ENCODE measurements around the gene GSK3B. TPM values are rescaled to one million over a fixed set of nuclear protein-coding genes. Genes with fewer than 3 reads are reported as not detected.

GSK3B gene
- polyA plus RNA-seq, 6 donors from 2014 or later: 11.3 to 26.1 (median 14.9) TPM

- no peak overlapping the region for H3K4me3 Mint-ChIP-seq
- no peaks in the 10 kb centered on the region for H3K9me3 Mint-ChIP-seq
- H3K4me1 Mint-ChIP-seq: peaks cover 2 to 9% (median 3%) of the 10 kb centered on the region in 3 donors
- H3K27me3 Mint-ChIP-seq: no peaks in the 10 kb centered on the region
- H3K36me3 Mint-ChIP-seq: peaks cover 0 to 3% of the 10 kb centered on the region in 2 donors
- no peak for DNase-seq
- no peak for ATAC-seq (ENCODE audit: low read depth in 2 of 2)
- no peak overlapping the region for H3K27ac Mint-ChIP-seq
Measured at GRCh38 chr3:119930286-119930685, 164.0 kb downstream of the GSK3B start.

- ATAC-seq (ENCODE audit: low read depth in 2 of 2) (no peak), DNase-seq (no peak)
- H3K4me1 Mint-ChIP-seq: peaks cover 3 to 10% (median 9%) of the 10 kb centered on the region in 3 donors
- no peaks in the 10 kb centered on the region for H3K9me3 Mint-ChIP-seq
- H3K27ac Mint-ChIP-seq: no peak overlapping the region
- no peak overlapping the region for H3K4me3 Mint-ChIP-seq
- no peaks in the 10 kb centered on the region for H3K27me3 Mint-ChIP-seq
- H3K36me3 Mint-ChIP-seq: no peaks in the 10 kb centered on the region
Measured at GRCh38 chr3:119927190-119927589, 167.1 kb downstream of the GSK3B start.

DNA sequence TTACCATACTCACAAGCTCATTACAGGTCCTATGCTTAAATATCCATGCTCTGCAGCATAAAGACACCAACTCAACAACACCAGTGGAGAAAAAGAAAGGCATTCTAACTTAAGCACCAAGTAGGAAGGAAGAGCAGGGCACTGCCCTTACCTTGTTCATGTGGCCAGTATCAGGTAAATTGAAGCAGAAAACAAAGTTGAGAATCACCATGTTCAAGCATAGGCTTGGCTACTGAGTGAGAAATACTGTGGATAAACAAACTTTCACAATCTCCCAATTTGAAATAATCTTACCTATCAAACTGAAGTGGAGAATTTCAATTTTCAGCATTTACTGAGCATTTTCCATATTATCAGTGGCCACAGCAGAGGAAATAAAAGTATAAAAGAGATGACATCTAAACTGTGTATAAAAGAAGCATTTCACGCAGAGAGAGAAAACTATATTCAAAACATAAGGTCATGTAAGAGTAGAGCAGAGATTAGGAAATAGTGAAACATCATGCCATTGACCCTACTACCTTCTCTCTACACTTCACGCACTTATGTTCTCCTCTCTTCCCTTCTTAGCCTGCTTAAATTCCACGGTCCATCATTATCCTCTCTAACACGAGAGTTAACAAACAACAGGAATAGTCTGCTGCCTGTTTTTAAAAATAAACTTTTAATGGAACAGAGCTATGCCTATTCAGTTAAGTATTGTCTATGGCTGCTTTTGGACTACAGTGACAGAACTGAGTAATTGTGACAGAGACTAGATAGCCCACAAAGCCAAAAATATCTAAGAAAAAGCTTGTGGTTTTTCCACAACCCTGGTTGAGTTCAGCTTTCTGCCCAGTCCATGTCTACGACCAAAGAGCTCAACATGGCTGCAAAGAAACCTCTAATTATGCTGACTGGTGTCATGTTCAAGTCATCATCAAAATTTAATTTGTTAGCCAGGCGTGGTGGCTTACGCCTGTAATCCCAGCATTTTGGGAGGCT is 169.8 kb downstream of the GSK3B start:
- H3K4me3 Mint-ChIP-seq: no peak overlapping the region
- H3K4me1 Mint-ChIP-seq: peaks cover 0 to 10% (median 6%) of the 10 kb centered on the region in 3 donors
- DNase-seq (no peak), ATAC-seq (ENCODE audit: low read depth in 2 of 2) (no peak)
- H3K27me3 Mint-ChIP-seq: no peaks in the 10 kb centered on the region
- no peaks in the 10 kb centered on the region for H3K9me3 Mint-ChIP-seq
- H3K27ac Mint-ChIP-seq: no peak overlapping the region
- peaks cover 9% of the 10 kb centered on the region in 2 donors for H3K36me3 Mint-ChIP-seq

DNA sequence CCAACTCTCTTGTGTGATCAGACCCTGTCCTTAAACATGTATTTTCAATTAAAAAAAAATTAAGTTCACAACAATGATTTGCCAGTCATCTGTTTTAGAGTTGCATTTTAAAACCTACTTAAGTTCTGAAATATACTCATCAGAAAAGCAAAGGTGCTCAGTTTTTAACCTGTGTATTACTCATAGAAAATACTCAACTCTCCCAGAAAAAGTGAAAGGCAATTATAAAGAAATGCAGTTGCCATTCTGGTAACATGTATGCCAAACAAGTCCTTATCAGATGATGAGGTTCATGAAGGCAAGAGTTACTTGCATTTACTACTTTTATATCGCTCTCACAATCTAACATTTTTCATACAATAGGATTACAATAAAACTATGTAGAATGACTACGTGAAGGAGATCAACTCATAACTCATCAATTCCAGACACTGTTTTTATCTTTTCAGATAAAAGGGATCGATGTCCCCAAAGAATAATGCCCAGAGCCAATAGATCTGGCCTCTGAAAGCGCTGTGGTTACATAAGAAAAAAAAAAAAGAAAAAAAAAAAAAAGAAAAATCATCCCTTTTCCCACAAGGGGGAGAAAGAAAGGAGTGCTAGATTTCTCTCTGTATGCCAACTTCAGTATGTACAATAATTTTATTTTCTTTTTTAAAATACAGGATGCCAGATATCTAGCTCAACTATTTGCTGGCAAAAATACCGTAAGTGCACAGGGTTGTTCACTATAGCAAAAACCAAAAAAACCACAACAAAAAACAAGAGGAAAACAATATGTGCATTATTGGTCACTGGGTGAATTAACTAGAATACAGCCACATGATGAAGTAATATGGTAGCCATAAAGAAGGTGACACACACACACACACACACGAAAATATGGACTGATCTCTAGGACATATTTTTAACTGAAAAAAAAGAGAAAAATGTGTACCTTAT is 175.0 kb downstream of the GSK3B start:
- no peaks in the 10 kb centered on the region for H3K27me3 Mint-ChIP-seq
- peaks cover 17 to 18% of the 10 kb centered on the region in 2 donors for H3K36me3 Mint-ChIP-seq
- peaks cover 0 to 6% (median 5%) of the 10 kb centered on the region in 3 donors for H3K4me1 Mint-ChIP-seq
- H3K27ac Mint-ChIP-seq: no peak overlapping the region
- DNase-seq (no peak), ATAC-seq (ENCODE audit: low read depth in 2 of 2) (no peak)
- H3K4me3 Mint-ChIP-seq: no peak overlapping the region
- no peaks in the 10 kb centered on the region for H3K9me3 Mint-ChIP-seq

GRCh38 chr3:119913021-119913420 is 181.2 kb downstream of the GSK3B start:
- Mint-ChIP-seq H3K27ac (no peak overlapping the region), H3K4me1 (no peaks in the 10 kb centered on the region), H3K36me3 (peaks cover 18 to 23% of the 10 kb centered on the region in 2 donors), H3K4me3 (no peak overlapping the region), H3K9me3 (no peaks in the 10 kb centered on the region), H3K27me3 (no peaks in the 10 kb centered on the region)
- ATAC-seq (ENCODE audit: low read depth in 2 of 2) (no peak), DNase-seq (no peak)

DNA sequence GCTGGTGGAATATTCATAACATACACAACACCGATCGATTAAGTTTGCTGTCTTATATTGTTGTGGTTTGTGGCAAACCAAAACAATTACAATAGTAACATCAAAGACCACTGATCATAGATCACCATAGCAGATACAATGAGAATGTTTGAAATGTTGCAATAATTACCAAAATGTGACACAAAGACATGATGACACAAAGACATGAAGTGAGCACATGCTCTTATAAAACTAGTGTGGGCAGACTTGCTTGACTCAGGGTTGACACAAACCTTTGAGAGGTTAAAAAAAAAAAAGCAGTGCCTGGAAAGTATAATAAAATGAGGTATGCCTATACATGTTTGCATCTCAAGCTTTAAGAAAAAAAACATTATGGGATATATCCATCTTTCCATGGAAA is 182.0 kb downstream of the GSK3B start:
- Mint-ChIP-seq H3K36me3 (peaks cover 18 to 23% of the 10 kb centered on the region in 2 donors), H3K4me1 (no peaks in the 10 kb centered on the region), H3K9me3 (no peaks in the 10 kb centered on the region), H3K27me3 (no peaks in the 10 kb centered on the region), H3K27ac (no peak overlapping the region), H3K4me3 (no peak overlapping the region)
- DNase-seq (no peak), ATAC-seq (ENCODE audit: low read depth in 2 of 2) (no peak)

DNA sequence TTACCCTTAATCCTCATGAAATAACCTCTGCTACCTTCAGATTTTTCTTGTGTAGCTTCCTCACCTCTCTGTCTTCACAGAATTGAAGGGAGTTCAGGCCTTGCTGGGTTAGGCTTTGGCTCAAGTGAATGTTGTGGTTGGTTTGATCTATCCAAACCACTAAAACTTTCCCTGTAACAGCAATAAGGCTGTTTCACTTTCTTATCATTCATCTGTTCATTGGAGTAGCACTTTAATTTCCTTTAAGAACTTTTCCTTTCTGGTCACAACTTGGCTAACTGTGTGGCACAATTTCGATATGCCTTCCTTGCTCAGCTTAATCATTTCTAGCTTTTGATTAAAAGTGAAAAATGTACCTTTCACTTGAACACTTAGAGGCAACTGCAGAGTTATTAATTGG is 182.5 kb downstream of the GSK3B start:
- peaks cover 18 to 23% of the 10 kb centered on the region in 2 donors for H3K36me3 Mint-ChIP-seq
- no peak overlapping the region for H3K4me3 Mint-ChIP-seq
- H3K9me3 Mint-ChIP-seq: no peaks in the 10 kb centered on the region
- no peak for DNase-seq
- no peak overlapping the region for H3K27ac Mint-ChIP-seq
- ATAC-seq (ENCODE audit: low read depth in 2 of 2): no peak
- no peaks in the 10 kb centered on the region for H3K27me3 Mint-ChIP-seq
- no peaks in the 10 kb centered on the region for H3K4me1 Mint-ChIP-seq

- DNase-seq (no peak), ATAC-seq (ENCODE audit: low read depth in 2 of 2) (no peak)
- Mint-ChIP-seq H3K4me3 (no peak overlapping the region), H3K27ac (no peak overlapping the region), H3K4me1 (no peaks in the 10 kb centered on the region), H3K36me3 (peaks cover 5 to 8% of the 10 kb centered on the region in 2 donors), H3K27me3 (no peaks in the 10 kb centered on the region), H3K9me3 (no peaks in the 10 kb centered on the region)
Measured at GRCh38 chr3:119902061-119902460, 192.2 kb downstream of the GSK3B start.

GRCh38 chr3:119901148-119901547 is 193.1 kb downstream of the GSK3B start:
- Mint-ChIP-seq H3K9me3 (no peaks in the 10 kb centered on the region), H3K27ac (no peak overlapping the region), H3K27me3 (no peaks in the 10 kb centered on the region), H3K4me1 (no peaks in the 10 kb centered on the region), H3K36me3 (peaks cover 5 to 8% of the 10 kb centered on the region in 2 donors), H3K4me3 (no peak overlapping the region)
- DNase-seq (no peak), ATAC-seq (ENCODE audit: low read depth in 2 of 2) (no peak)

DNA sequence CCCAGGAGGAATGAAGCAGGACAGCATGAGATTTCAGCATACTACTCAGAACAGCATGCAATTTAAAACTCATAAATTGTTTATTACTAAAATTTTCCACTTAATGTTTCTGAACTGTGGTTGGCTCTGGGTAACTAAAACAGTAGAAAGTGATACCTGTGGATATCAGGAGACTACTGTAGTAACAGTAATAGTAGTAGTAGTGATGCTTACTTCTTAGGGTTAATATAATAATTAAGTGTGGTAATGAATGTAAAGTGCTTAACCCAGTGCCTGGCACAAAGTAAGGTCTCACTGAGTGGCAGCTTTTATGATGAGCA is 195.1 kb downstream of the GSK3B start:
- no peak overlapping the region for H3K27ac Mint-ChIP-seq
- H3K27me3 Mint-ChIP-seq: no peaks in the 10 kb centered on the region
- H3K4me3 Mint-ChIP-seq: no peak overlapping the region

GRCh38 chr3:119898478-119899191 is 195.6 kb downstream of the GSK3B start:
- peak overlapping the region in 1 of 6 donors; percentile 67 for H3K27ac Mint-ChIP-seq
- no peaks in the 10 kb centered on the region for H3K27me3 Mint-ChIP-seq
- peaks cover 0 to 2% of the 10 kb centered on the region in 2 donors for H3K36me3 Mint-ChIP-seq
- DNase-seq (no peak), ATAC-seq (ENCODE audit: low read depth in 2 of 2) (no peak)
- no peaks in the 10 kb centered on the region for H3K9me3 Mint-ChIP-seq
- no peak overlapping the region for H3K4me3 Mint-ChIP-seq
- no peaks in the 10 kb centered on the region for H3K4me1 Mint-ChIP-seq

More for the DNA sequence above, 195.1 kb downstream of the GSK3B start:
- H3K36me3 Mint-ChIP-seq: peaks cover 0 to 5% of the 10 kb centered on the region in 2 donors
- no peaks in the 10 kb centered on the region for H3K9me3 Mint-ChIP-seq
- DNase-seq (no peak), ATAC-seq (ENCODE audit: low read depth in 2 of 2) (no peak)
- no peaks in the 10 kb centered on the region for H3K4me1 Mint-ChIP-seq

GRCh38 chr3:119894195-119894594 is 200.1 kb downstream of the GSK3B start:
- Mint-ChIP-seq H3K27me3 (no peaks in the 10 kb centered on the region), H3K9me3 (peaks cover 0 to 7% (median 3%) of the 10 kb centered on the region in 7 donors), H3K27ac (no peak overlapping the region), H3K4me3 (no peak overlapping the region), H3K4me1 (peaks cover 0 to 8% (median 8%) of the 10 kb centered on the region in 3 donors), H3K36me3 (peaks cover 6 to 10% of the 10 kb centered on the region in 2 donors)
- DNase-seq (no peak), ATAC-seq (ENCODE audit: low read depth in 2 of 2) (no peak)

DNA sequence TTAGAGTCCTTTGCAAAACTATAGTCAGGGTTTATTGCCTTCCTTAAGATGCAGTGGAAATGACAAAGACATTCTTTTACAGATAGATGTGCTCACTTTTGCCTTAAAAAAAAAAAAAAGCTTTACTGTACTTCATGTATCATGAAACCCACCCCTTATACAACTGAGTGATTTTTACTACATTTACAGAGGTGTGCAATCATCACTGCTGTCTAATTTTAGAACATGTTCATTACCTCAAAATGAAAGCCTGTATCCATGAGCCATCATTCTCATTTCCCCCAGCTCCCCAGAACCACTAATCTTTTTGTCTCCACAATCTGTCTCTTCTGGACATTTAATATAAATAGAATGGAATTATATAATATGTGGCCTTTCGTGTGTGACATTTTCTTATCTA is 200.5 kb downstream of the GSK3B start:
- Mint-ChIP-seq H3K4me3 (no peak overlapping the region), H3K4me1 (peaks cover 0 to 8% (median 8%) of the 10 kb centered on the region in 3 donors), H3K27ac (peak overlapping the region in 1 of 6 donors; percentile 45), H3K36me3 (peaks cover 10 to 14% of the 10 kb centered on the region in 2 donors), H3K27me3 (no peaks in the 10 kb centered on the region), H3K9me3 (peaks cover 0 to 12% (median 6%) of the 10 kb centered on the region in 7 donors)
- ATAC-seq (ENCODE audit: low read depth in 2 of 2): no peak
- DNase-seq: no peak

Data from naive B cell (primary cell).